Colonic mucosa (tissue), 4 donors: Measurements from ENCODE around the gene MRPS15. TPM values are rescaled to one million over a fixed set of nuclear protein-coding genes. Genes with fewer than 3 reads are reported as not detected.
"Not testable (repeated sequence)": the region's sequence is repeated elsewhere in the genome, so short reads cannot be mapped to it uniquely, and the experiment has no call there.

ENCODE experiments used
- DNase-seq: peaks from one replicate; pipeline ENCODE4 v3.0.0-alpha.2; 2020
- H3K27ac ChIP-seq: fragments of 200-600 bp; one replicate; pipeline ENCODE4 v1.8.0; 2021
- H3K27me3 ChIP-seq: fragments of 200-600 bp; one replicate; pipeline ENCODE4 v1.8.0; 2021
- H3K36me3 ChIP-seq: fragments of 200-600 bp; one replicate; pipeline ENCODE4 v1.8.0; 2021
- H3K4me1 ChIP-seq: fragments of 200-600 bp; one replicate; pipeline ENCODE4 v1.8.0; 2021; ENCODE audit warnings: mild to moderate bottlenecking
- H3K4me3 ChIP-seq: fragments of 200-600 bp; one replicate; pipeline ENCODE4 v1.8.0; 2021
- H3K9ac ChIP-seq, 2 donors: one replicate each; pipeline ENCODE4 v1.7.0; 2013; ENCODE audit warnings: control low read depth in 2 of 2, low read depth in 2 of 2, low read length in 2 of 2
- H3K9me3 ChIP-seq: fragments of 200-600 bp; one replicate; pipeline ENCODE4 v1.8.0; 2021
- CTCF ChIP-seq: fragments of 200-600 bp; IDR thresholded peaks from one replicate; pipeline ENCODE4 v1.8.0; 2022; ENCODE audit warnings: antibody characterized with exemption, mild to moderate bottlenecking
- intact Hi-C: fragments of 100-400 bp; cut with DNase I; formaldehyde crosslinking; loops from one replicate; pipeline ENCODE4 v1.14.1; 2022
- total RNA-seq, 2 donors: library from RNA; stranded (reverse); fragmentation: NEBNext Ultra II Directional in 1 of 2; extraction: Animal tissue kit (Norgen Biotek cat#: 25700) in 1 of 2; gene quantifications; one replicate each; pipeline ENCODE4 v1.2.1, GENCODE V29; 2021
- donor health status: healthy.
- donor health status: DM: no; HTN: no; CAD: no.
- donor health status: DM: no; HTN: no; CAD: no.

Gene MRPS15
- 100 to 1,000 TPM in 1 of 2 donors, 10 to 100 TPM in 1; 57.9 to 106 TPM for total RNA-seq

- Histone ChIP-seq H3K27ac (peak within 1 kb of the TSS; percentile 71), H3K4me1 (peaks cover 7% of the 10 kb centered on the region), H3K27me3 (no peaks in the 10 kb centered on the region), H3K36me3 (peaks cover 9% of the 10 kb centered on the region), H3K9ac (peak within 1 kb of the TSS; percentile 89), H3K4me3 (peak within 1 kb of the TSS; percentile 93), H3K9me3 (no peaks in the 10 kb centered on the region)
- TF ChIP-seq CTCF, result no peak
- DNase-seq, result peak; percentile 98
- intact Hi-C loops, result no loop called here
Measured at GRCh38 chr1:36463803-36464604, at the start of gene MRPS15. MRPS15 (minus strand) TSS chr1:36464384; CDS start chr1:36464275, 109 bp downstream.

- intact Hi-C loops, result no loop called here
- Histone ChIP-seq H3K27me3 (no peaks in the 10 kb centered on the region), H3K9ac (no peak overlapping the region), H3K36me3 (no peaks in the 10 kb centered on the region), H3K9me3 (no peaks in the 10 kb centered on the region), H3K27ac (no peak overlapping the region), H3K4me1 (no peaks in the 10 kb centered on the region), H3K4me3 (no peak overlapping the region)
- no peak for TF ChIP-seq CTCF
- DNase-seq, result no peak
Measured at GRCh38 chr1:36512842-36513241, 48.7 kb upstream of the MRPS15 start.

GRCh38 chr1:36511804-36512798, 47.9 kb upstream of the MRPS15 start:
- H3K9ac ChIP-seq, result no peak overlapping the region
- no peaks in the 10 kb centered on the region for H3K27me3 ChIP-seq
- no peak overlapping the region for H3K4me3 ChIP-seq
- no peak for DNase-seq
- intact Hi-C loops, result no loop called here
- no peaks in the 10 kb centered on the region for H3K9me3 ChIP-seq
- H3K4me1 ChIP-seq, result no peaks in the 10 kb centered on the region
- H3K27ac ChIP-seq, result no peak overlapping the region
- no peak for TF ChIP-seq CTCF
- no peaks in the 10 kb centered on the region for H3K36me3 ChIP-seq

- H3K27ac ChIP-seq, intact Hi-C loops, H3K4me3 ChIP-seq, H3K9me3 ChIP-seq, H3K36me3 ChIP-seq, H3K4me1 ChIP-seq, H3K9ac ChIP-seq, H3K27me3 ChIP-seq, DNase-seq: not testable (repeated sequence)
Measured at GRCh38 chr1:36511220-36511619, 47.0 kb upstream of the MRPS15 start.

GRCh38 chr1:36510418-36510817, 46.2 kb upstream of the MRPS15 start:
- no peaks in the 10 kb centered on the region for H3K4me1 ChIP-seq
- H3K36me3 ChIP-seq, result no peaks in the 10 kb centered on the region
- no peak for DNase-seq
- H3K9ac ChIP-seq, result no peak overlapping the region
- intact Hi-C loops, result no loop called here
- no peaks in the 10 kb centered on the region for H3K9me3 ChIP-seq
- no peaks in the 10 kb centered on the region for H3K27me3 ChIP-seq
- H3K4me3 ChIP-seq, result no peak overlapping the region
- TF ChIP-seq CTCF, result no peak
- H3K27ac ChIP-seq, result no peak overlapping the region
